Endothelial cell of umbilical vein (primary cell): ENCODE measurements around the gene METTL13. TPM values are rescaled to one million over a fixed set of nuclear protein-coding genes. Genes with fewer than 3 reads are reported as not detected.
"Not testable (repeated sequence)": the region's sequence is repeated elsewhere in the genome, so short reads cannot be mapped to it uniquely, and the experiment has no call there.

ENCODE experiments used
- BruUV-seq: library from RNA; stranded (reverse); fragments of 400-500 nt; replicated peaks from 2 replicates; lab custom pipeline; 2021; lab: Mats Ljungman, UMichigan
- CTCF ChIA-PET: fragments of 300-600, 350-600 bp; sonication (Branson Sonifier 250); formaldehyde crosslinking; loops from one replicate; lab custom pipeline; 2021; ENCODE audit warnings: antibody characterized with exemption, inconsistent platforms; lab: Charles Lee
- POLR2A ChIA-PET: fragments of 300-600, 350-600 bp; sonication (Branson Sonifier 250); formaldehyde crosslinking; loops from one replicate; lab custom pipeline; 2021; ENCODE audit warnings: antibody characterized with exemption, inconsistent platforms; lab: Charles Lee
- DNase-seq: peaks from one replicate; pipeline ENCODE4 v3.0.0-alpha.2; 2011; ENCODE audit warnings: low read depth, low spot score
- FAIRE-seq: peaks from 2 replicates; lab custom pipeline; 2011; peaks lifted over from hg19 to GRCh38; lab: Jason Lieb, UNC
- H2AFZ ChIP-seq: 2 replicates; pipeline ENCODE4 v1.6.0; 2012; ENCODE audit warnings: low read depth, low read length, control low read depth, inconsistent platforms
- H3K27ac ChIP-seq: 2 replicates; pipeline ENCODE4 v1.5.1; 2011; ENCODE audit warnings: low read depth, mild to moderate bottlenecking, control low read depth, low read length, moderate library complexity; ENCODE audit not compliant: insufficient read depth
- H3K27me3 ChIP-seq, 2 experiments: 2 replicates each; pipeline versions ENCODE4 v1.6.0 to v1.6.1; 2011; ENCODE audit warnings: low read length in 2 of 2, mixed read lengths in 1 of 2; ENCODE audit not compliant: control insufficient read depth in 2 of 2, insufficient read depth in 2 of 2
- H3K36me3 ChIP-seq, 2 experiments: 2 replicates in 1 of 2; 3 replicates in 1 of 2; pipeline ENCODE4 v1.5.1; 2011; ENCODE audit warnings: low read length in 2 of 2, mild to moderate bottlenecking in 1 of 2, moderate library complexity in 1 of 2; ENCODE audit not compliant: control insufficient read depth in 2 of 2, insufficient read depth in 2 of 2; ENCODE audit errors: extremely low read depth in 1 of 2
- H3K4me1 ChIP-seq: 3 replicates; pipeline ENCODE4 v1.5.1; 2011; ENCODE audit warnings: mild to moderate bottlenecking, low read length; ENCODE audit not compliant: control insufficient read depth, insufficient read depth; ENCODE audit errors: extremely low read depth
- H3K4me2 ChIP-seq: 2 replicates; pipeline ENCODE4 v1.6.1; 2011; ENCODE audit warnings: low read length, control low read depth, mixed read lengths; ENCODE audit not compliant: insufficient read depth
- H3K4me3 ChIP-seq, 3 experiments: fragments of 200-600 bp in 1 of 3; sonication (generic), shearing (Covaris generic) in 1 of 3; replicated peaks in 1 of 3; 2 replicates each; pipeline ENCODE4 v1.5.1; 2011 to 2016; ENCODE audit warnings: control low read depth in 3 of 3, low read length in 3 of 3, mild to moderate bottlenecking in 2 of 3, inconsistent platforms in 1 of 3, low read depth in 1 of 3, moderate library complexity in 1 of 3; ENCODE audit not compliant: insufficient read depth in 1 of 3
- H3K79me2 ChIP-seq: 2 replicates; pipeline ENCODE4 v1.6.0; 2012; ENCODE audit warnings: low read length, inconsistent platforms; ENCODE audit not compliant: control insufficient read depth, insufficient read depth
- H3K9ac ChIP-seq: replicated peaks from 2 replicates; pipeline ENCODE3; 2011; ENCODE audit warnings: low read length, control low read depth; ENCODE audit not compliant: insufficient read depth; ENCODE audit errors: extremely low read depth
- H3K9me1 ChIP-seq: replicated peaks from 3 replicates; pipeline ENCODE4 v1.6.0; 2011; ENCODE audit warnings: mild to moderate bottlenecking, low read length; ENCODE audit not compliant: control insufficient read depth, insufficient read depth; ENCODE audit errors: extremely low read depth
- H3K9me3 ChIP-seq: replicated peaks from 2 replicates; pipeline ENCODE4 v1.5.1; 2012; ENCODE audit warnings: low read length, inconsistent platforms; ENCODE audit not compliant: control insufficient read depth, insufficient read depth
- H4K20me1 ChIP-seq: replicated peaks from 2 replicates; pipeline ENCODE3; 2011; ENCODE audit warnings: mild to moderate bottlenecking, low read length; ENCODE audit not compliant: control insufficient read depth, insufficient read depth; ENCODE audit errors: extremely low read depth
- EZH2 ChIP-seq: IDR thresholded peaks from 2 replicates; pipeline ENCODE4 v1.6.1; 2012; ENCODE audit warnings: borderline replicate concordance, low read depth, mild to moderate bottlenecking, moderate library complexity, low read length, inconsistent platforms; ENCODE audit not compliant: severe bottlenecking
- FOS ChIP-seq: IDR thresholded peaks from 2 replicates; pipeline ENCODE4 v1.6.1; 2011; ENCODE audit warnings: mild to moderate bottlenecking, low read length, moderate library complexity, borderline replicate concordance; ENCODE audit not compliant: insufficient read depth
- GATA2 ChIP-seq: IDR thresholded peaks from 2 replicates; pipeline ENCODE4 v1.7.0; 2011; ENCODE audit warnings: low read depth, mild to moderate bottlenecking, moderate library complexity, mixed read lengths, low read length; ENCODE audit not compliant: insufficient read length, insufficient read depth
- JUN ChIP-seq: IDR thresholded peaks from 2 replicates; pipeline ENCODE4 v1.6.1; 2011; ENCODE audit warnings: borderline replicate concordance, low read depth; ENCODE audit not compliant: insufficient read length, insufficient read depth
- MYC ChIP-seq: IDR thresholded peaks from one replicate; pipeline ENCODE4 v1.6.1; 2011; ENCODE audit warnings: mild to moderate bottlenecking, low read depth, low read length
- POLR2A ChIP-seq: IDR thresholded peaks from 2 replicates; pipeline ENCODE4 v1.6.1; 2012; ENCODE audit warnings: low read depth, mild to moderate bottlenecking, control low read depth, low read length
- POLR2AphosphoS5 ChIP-seq: IDR thresholded peaks from 2 replicates; pipeline ENCODE4 v1.6.1; 2012; ENCODE audit warnings: low read depth, mild to moderate bottlenecking, control low read depth, low read length, moderate library complexity; ENCODE audit not compliant: insufficient read depth
- dilution Hi-C: fragments of 300-500 bp; cut with MboI; formaldehyde crosslinking; loops from one replicate; pipeline ENCODE4 v1.15.0; 2019; ENCODE audit warnings: low sequenced_read_pairs; ENCODE audit not compliant: extremely low pct_ligation_motif_present
- intact Hi-C: fragments of 100-400 bp; cut with micrococcal nuclease; formaldehyde crosslinking; loops from one replicate; pipeline ENCODE4 v1.10.0; 2022
- polyA plus RNA-seq, 4 experiments: library from polyadenylated mRNA; depleted of rRNA in 3 of 4; stranded (reverse) in 3 of 4; unstranded in 1 of 4; fragments of >200 nt; gene quantifications; 2 replicates each; pipeline versions ENCODE4 v1.2.1 to v1.2.3, GENCODE V29; 2011 to 2012; ENCODE audit warnings: missing spikeins in 1 of 4
- total RNA-seq: library from RNA; stranded (reverse); gene quantifications from 2 replicates; pipeline ENCODE4 v1.2.3, GENCODE V29; 2021
- TF ChIP-seq, protein P1 (sequence below), 2 donors: IDR thresholded peaks; 1 replicate in 1 of 2; 2 replicates in 1 of 2; pipeline ENCODE4 v1.5.1; 2011; ENCODE audit warnings: low read length in 2 of 2, mild to moderate bottlenecking in 2 of 2, moderate library complexity in 2 of 2, control low read depth in 1 of 2, inconsistent platforms in 1 of 2, low read depth in 1 of 2; ENCODE audit not compliant: insufficient read depth in 1 of 2; ENCODE audit errors: extremely low read depth in 1 of 2
- TF ChIP-seq, protein P2 (sequence below): IDR thresholded peaks from 2 replicates; pipeline ENCODE4 v1.6.1; 2011; ENCODE audit not compliant: insufficient read depth, insufficient read length

The METTL13 gene
- total and polyA plus RNA-seq, 2 donors (not counting 3 experiments of a cell fraction or from before 2014, with no cell fraction given) = 21.2 to 26.5 TPM

DNA sequence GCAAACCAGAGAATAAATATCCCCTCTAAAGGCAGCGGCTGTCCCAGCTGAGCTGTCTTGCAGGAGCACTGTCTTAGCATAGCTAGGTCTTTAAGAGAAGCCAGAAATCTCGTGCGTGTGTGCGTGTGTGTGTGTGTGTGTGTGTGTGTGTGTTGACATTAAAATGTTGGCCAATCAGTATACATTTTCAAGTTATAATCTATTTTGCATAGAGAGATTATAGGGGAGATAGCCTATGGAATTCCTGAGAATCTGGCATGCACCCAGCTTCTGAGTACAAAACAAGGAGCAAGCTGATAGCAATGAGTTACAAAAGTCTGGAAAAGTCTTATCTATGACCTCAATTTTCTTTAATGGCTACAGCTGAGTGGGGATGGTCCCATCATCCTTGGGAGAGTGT lies 17.7 kb downstream of the METTL13 start:
- FAIRE-seq = no peak
- H3K4me3 ChIP-seq = no peak overlapping the region
- DNase-seq = peak; percentile 53
- ChIA-PET POLR2A (no interaction called here), CTCF (interaction anchor here (1.9 to 8.6 kb wide), 6 partner anchors 12 to 184 kb away, joined by 6 to 538 read pairs (median 19); partner anchors contain the start of gene METTL13)
- dilution Hi-C loops (loop anchor here (25.0 kb wide), 1 partner anchor 188 kb away; no protein-coding TSS in a partner anchor), intact Hi-C loops (no loop called here)
- no peaks in the 10 kb centered on the region for H3K27me3 ChIP-seq
- H3K4me1 ChIP-seq = peaks cover 3% of the 10 kb centered on the region
- H3K27ac ChIP-seq = no peak overlapping the region
- H3K9me1 ChIP-seq = no peaks in the 10 kb centered on the region
- H3K4me2 ChIP-seq = no peak overlapping the region
- no peaks in the 10 kb centered on the region for H3K79me2 ChIP-seq
- no peaks in the 10 kb centered on the region for H4K20me1 ChIP-seq
- H3K9ac ChIP-seq = no peak overlapping the region
- H3K36me3 ChIP-seq = peaks cover 5 to 14% of the 10 kb centered on the region in 2 experiments
- H3K9me3 ChIP-seq = no peaks in the 10 kb centered on the region
- no peak for TF ChIP-seq GATA2
- TF ChIP-seq FOS = no peak
- no peak for TF ChIP-seq POLR2AphosphoS5
- TF ChIP-seq, protein P1, sequence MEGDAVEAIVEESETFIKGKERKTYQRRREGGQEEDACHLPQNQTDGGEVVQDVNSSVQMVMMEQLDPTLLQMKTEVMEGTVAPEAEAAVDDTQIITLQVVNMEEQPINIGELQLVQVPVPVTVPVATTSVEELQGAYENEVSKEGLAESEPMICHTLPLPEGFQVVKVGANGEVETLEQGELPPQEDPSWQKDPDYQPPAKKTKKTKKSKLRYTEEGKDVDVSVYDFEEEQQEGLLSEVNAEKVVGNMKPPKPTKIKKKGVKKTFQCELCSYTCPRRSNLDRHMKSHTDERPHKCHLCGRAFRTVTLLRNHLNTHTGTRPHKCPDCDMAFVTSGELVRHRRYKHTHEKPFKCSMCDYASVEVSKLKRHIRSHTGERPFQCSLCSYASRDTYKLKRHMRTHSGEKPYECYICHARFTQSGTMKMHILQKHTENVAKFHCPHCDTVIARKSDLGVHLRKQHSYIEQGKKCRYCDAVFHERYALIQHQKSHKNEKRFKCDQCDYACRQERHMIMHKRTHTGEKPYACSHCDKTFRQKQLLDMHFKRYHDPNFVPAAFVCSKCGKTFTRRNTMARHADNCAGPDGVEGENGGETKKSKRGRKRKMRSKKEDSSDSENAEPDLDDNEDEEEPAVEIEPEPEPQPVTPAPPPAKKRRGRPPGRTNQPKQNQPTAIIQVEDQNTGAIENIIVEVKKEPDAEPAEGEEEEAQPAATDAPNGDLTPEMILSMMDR (IDR thresholded peaks at IDR 0.05; ENCODE audit: extremely low read depth in 1 of 2, insufficient read depth in 1 of 2, low read depth in 1 of 2, low read length in 2 of 2) = no peak
- no peak for TF ChIP-seq MYC
- TF ChIP-seq JUN = no peak
- TF ChIP-seq, protein P2, sequence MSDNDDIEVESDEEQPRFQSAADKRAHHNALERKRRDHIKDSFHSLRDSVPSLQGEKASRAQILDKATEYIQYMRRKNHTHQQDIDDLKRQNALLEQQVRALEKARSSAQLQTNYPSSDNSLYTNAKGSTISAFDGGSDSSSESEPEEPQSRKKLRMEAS = no peak
- no peak for TF ChIP-seq EZH2
- no peak for TF ChIP-seq POLR2A
- BruUV-seq = no TSS peak
- no peak overlapping the region for H2AFZ ChIP-seq

DNA sequence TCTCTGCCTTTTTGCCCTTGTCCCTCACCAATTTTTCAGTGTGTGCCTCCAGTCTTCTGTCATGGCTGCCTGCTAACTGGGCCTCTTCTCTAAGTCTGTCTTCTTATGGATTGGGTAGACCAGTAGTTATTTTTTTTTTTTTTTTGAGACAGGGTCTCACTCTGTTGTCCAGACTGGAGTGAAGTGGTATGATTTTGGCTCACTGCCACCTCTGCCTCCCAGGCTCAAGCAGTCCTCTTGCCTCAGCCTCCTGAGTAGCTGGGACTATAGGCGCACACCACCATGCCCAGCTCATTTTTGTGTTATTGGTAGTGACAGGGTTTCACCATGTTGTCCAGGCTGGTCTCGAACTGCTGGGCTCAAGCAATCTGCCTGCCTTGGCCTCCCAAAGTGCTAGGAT lies 18.2 kb downstream of the METTL13 start:
- not testable (repeated sequence) for H3K4me1 ChIP-seq, H3K9ac ChIP-seq, H3K27me3 ChIP-seq, H3K9me1 ChIP-seq, DNase-seq, BruUV-seq, H2AFZ ChIP-seq, H3K79me2 ChIP-seq, H3K27ac ChIP-seq, H3K4me2 ChIP-seq, FAIRE-seq, H4K20me1 ChIP-seq, H3K4me3 ChIP-seq, H3K9me3 ChIP-seq
- H3K36me3 ChIP-seq = peaks cover 5 to 14% of the 10 kb centered on the region in 2 experiments
- ChIA-PET CTCF (interaction anchor here (0.6 to 8.6 kb wide), 15 partner anchors 8 to 1857 kb away, joined by 3 to 538 read pairs (median 6); partner anchors contain the start of genes METTL13 and VAMP4), POLR2A (interaction anchor here (0.5 to 1.7 kb wide), 2 partner anchors 19 to 448 kb away, joined by 4 read pairs; partner anchors contain the start of gene METTL13)
- dilution Hi-C loops (loop anchor here (25.0 kb wide), 1 partner anchor 188 kb away; no protein-coding TSS in a partner anchor), intact Hi-C loops (loop anchor here (2.0 kb wide), 3 partner anchors 145 to 645 kb away; partner anchors contain the start of gene PIGC)
